HUDEP-2 (cell line): ENCODE data around the gene PITPNM3.
A peak's percentile ranks its signal among the peaks of the same experiment; 100 is the strongest.
"Not testable (repeated sequence)": the region's sequence is repeated elsewhere in the genome, so short reads cannot be mapped to it uniquely, and the experiment has no call there.

ENCODE experiments used
- DNase-seq, 76 experiments: peaks; one replicate each; lab custom pipeline; 2025; ENCODE audit not compliant: unreplicated experiment in 76 of 76; lab: John Stamatoyannopoulos, UW

Gene PITPNM3

GRCh38 chr17:6575596-6575988, 19.2 kb upstream of the PITPNM3 start:
- no peak for DNase-seq

DNA sequence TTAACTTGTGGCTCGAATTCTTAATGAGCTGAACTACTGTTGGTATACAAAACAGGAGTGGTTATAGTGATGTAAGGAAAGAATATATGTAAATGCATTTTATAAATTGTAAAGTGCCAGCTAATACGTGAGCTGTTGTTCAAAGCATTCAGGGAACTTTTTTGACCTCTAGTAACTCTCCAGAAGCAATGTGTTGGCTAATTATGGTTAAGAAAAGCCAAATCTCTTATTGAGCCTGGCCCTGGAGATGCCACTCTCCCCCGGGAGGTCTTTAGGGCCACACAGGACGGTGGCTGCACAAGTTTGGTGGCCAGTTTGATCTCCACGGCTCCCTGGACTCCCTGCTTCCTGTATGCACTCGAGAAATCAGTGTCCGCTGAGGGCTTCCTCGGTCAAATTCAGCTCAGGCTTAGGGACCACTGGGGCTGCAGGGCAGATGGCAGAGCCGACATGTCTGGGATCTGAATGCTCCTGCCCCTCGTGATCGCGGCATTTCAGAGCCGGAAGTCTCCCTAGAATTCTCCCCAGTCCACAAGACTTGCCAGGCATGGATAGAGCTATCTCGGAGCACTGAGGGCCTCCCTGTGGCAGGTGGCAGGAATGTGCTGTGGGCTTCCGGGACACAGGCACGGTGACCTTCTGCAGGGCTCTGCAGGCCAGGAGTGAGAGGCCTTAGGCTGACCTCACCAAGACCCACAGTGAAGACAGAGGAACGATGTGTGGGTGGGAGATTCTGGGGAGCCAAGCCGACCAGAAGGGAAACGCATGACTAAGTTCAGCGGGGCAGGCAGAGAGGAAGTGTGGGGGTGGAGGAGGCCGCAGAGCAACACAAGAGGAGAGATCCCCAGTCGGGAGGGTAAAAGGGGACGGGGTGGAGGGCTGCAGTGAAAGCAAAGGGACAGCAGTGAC, 18.6 kb upstream of the PITPNM3 start:
- DNase-seq = peak in 13 of 76 experiments; percentile 2 to 46 (median 9)

DNA sequence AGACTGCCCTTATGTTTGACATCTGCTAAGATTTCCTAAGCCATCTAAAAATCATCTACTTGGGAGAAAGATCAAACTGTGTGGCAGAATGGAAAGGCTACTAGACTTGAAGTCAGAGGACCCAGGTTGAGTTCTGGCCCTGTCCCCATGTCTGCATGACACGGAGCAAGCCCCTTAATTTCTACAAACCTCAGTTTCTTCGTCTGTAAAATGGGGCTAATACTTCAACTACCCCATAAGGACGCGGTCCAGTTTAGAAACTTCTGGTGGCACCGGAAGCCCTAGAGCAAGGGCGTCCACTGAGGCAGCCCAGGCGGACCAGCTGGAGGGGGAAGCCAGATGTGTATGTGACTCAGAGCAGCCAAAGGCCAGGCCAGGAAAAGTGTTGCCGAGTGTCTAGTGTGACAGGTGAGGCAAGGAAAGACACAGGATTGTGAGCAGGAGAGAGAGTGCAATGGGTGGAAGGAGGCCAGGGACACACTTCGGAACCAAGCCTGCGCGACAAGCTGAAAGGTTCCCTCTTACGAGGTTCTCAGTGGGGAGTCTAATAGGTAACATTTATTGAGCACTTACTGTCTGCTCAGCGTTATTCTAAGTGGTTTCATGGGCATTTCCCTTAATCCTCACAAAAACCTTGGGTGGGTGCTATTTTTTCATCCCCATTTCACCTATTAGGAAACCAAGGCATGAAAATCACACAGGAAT, 17.8 kb upstream of the PITPNM3 start:
- no peak for DNase-seq

GRCh38 chr17:6573495-6573894, 17.1 kb upstream of the PITPNM3 start:
- DNase-seq = not testable (repeated sequence)

DNA sequence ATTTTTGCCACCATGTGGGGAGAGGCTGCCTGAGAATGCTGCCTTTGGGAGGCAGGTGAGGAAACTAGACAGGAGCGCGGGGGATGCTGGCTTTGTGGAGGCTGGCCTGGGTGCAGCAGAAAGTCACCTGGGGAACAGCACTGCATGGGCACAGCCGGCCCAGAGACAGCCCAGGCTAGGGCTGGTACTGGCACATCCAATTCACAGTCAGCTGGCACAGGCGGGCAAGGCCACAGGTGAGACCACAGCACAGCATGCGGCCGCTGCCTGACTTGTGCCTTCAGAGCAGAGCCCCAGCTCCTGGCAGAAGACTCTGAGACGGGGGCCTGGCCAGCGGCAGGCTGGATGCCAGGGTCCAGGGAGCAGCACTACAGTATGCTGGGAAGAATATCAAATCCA, 16.6 kb upstream of the PITPNM3 start:
- no peak for DNase-seq

GRCh38 chr17:6571452-6571781, 15.1 kb upstream of the PITPNM3 start:
- DNase-seq = no peak

DNA sequence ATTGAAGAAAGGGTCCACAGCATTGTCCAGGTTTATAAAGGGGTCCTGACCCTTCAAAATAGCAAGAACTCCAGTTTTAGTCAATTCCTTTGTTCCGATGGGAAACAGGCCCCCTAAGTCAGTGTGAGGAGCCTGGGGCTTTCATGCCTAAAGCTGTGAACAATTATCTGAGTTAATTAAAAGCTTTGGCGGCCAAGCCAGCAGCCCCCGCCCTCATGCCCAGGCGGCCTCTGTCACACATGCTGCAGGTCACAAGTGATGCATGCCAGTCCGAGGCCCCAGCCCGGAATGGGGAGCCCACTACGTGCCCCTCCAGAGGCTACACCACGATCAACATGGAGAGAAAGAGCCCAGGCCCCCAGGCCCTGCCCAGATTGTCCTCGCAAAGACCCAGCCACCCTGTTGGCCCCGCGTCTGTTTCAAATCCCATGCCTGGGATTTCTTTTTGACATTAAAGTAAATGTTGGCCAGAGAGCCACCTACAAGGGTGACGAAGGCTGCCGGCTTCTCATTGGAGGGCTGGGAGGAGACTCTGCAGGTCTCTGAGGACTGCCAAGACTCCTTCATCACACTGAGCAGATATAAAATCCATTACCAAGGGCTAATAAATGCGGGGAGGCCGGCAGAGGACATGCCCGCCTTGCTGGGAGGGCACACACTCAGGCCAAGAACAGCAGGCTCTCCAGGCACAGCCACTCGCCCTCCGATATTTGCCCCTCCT, 14.5 kb upstream of the PITPNM3 start:
- DNase-seq = no peak

GRCh38 chr17:6569370-6570285, 13.3 kb upstream of the PITPNM3 start:
- no peak for DNase-seq

GRCh38 chr17:6568184-6568758, 11.9 kb upstream of the PITPNM3 start:
- DNase-seq = no peak

GRCh38 chr17:6567528-6568183, 11.3 kb upstream of the PITPNM3 start:
- no peak for DNase-seq

GRCh38 chr17:6561446-6561845, 5.1 kb upstream of the PITPNM3 start:
- DNase-seq = no peak

GRCh38 chr17:6560496-6560895, 4.1 kb upstream of the PITPNM3 start:
- no peak for DNase-seq

DNA sequence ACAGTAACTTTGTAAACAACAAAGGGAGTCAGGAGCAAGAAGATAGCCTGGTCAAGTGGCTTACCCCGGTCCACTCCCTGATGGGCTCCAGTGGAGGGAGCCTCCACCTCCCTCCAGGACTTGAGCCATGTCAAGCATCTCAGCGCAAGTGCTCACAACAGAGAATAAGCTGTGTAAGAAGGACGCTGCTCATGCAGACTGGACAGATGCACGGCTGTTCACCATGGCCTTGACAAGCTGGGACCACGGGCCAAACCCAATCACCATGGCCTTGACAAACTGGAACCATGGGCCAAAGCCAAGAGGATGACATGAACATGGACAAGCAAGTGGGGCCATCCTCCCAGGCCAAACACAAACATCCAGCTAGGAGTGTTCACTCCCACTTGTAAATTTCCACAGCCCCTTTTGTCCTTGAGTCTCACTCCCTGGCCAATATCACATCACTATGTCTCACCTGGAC, 3.4 kb upstream of the PITPNM3 start:
- DNase-seq = no peak

DNA sequence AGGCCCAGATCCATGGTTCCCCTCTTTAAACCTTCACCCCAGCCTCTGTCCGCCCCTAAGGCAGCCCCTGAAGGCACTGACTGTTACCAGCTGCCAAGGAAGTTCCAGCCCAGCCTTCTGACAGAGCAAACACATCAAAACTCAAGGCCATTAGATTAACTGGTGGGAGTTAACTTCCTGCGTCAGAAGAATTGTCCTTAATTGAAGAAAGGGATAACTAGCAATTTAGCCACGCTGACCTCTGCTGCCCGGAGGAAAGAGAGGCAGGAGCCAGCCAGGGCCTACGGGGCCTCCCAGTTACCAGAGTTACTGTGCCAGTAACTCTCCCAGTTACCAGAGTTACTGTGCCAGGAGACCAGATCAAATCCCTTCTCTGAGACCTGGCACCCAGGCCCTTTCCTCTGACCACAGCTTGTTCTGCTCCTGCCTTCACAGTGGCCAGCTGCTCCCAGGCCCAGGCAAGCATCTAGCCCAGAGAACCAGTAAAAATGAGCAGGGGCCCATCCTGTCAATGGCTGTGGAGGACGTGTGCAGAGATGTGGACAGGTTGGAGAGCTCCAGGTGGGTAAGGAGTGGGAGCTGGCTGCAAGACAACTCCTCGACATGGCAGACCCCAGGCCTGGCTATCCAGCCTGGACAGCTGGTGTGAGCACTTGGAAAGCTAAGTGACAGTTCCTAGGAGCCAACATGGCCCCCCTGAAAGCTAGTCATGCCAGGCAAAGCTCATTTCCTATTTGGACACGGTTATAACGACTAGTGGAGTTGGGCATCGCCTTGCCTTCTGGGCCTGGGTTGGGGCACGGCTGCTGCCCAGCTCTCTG, 2.8 kb upstream of the PITPNM3 start:
- no peak for DNase-seq

DNA sequence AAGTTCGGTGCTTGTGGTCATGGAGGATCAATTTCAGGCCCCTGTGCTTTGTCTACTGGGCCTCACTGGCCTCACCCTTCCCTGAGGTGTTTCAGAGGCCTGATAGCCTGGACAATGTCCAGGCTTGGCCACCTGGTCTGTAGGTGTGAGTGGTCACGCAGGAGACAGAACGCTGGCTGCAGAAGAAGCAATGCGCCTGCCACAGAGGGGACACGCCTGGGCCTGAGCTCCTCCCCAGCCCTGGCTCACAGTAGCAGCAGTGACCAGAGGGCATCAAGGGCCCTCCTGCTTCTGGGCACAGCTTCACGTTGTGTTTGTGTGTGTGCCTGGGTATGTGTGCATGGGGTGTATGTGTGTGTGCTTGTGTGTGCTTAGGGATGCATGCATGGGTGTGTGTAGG, 1.9 kb upstream of the PITPNM3 start:
- no peak for DNase-seq

- DNase-seq = no peak
Measured at GRCh38 chr17:6557040-6557438, 684 bp upstream of the PITPNM3 start.

DNA sequence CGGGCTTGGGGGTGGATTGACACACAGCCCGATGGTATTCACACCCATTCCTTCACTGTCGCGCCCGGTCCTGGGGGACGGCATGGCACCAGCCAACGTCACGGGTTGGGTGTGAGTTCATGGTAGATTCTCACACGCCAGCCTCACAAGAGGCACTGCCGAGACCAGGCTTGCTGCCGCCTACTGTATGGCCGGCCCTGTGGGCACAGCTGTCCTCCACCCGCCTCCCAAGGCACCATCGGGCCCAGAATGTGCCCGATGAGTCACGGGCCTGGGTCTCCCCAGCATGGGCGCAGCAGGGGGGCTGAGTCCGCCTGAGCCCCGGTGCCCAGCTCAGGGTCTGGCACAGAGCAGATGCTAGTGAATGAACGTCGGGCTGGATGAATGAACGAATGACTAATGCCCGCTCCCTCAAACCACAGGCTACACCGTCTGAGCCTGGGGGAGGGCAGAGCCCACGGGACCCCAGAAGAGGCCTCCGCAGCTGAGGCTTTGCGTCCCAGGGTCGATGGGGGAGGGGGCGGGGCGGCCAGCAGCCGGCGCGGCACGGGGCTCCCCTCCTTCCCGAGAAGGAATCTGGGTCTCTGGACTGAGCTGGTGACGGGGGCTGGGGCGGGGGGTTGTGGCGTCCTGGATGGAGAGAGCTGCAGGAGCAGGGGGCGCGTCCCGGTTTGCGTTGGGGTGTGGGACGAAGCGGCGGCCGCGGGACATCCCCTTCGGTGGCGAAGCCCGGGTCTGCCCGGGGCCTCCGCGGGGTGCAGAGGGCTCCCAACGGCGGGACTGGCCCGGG, 829 bp downstream of the PITPNM3 start:
- no peak for DNase-seq

GRCh38 chr17:6554871-6555330, 1.5 kb downstream of the PITPNM3 start:
- DNase-seq = no peak
